Retinal pigment epithelial cell (primary cell): Measurements from ENCODE around the gene SLU7.
A peak's percentile ranks its signal among the peaks of the same experiment; 100 is the strongest.

ENCODE experiments used
- DNase-seq: peaks from one replicate; pipeline ENCODE4 v3.0.0-alpha.2; 2010; ENCODE audit warnings: low read depth
- H3K4me3 ChIP-seq: 2 replicates; pipeline ENCODE4 v1.5.1; 2011; ENCODE audit warnings: mild to moderate bottlenecking, low read length, control low read depth, moderate library complexity
- CTCF ChIP-seq: conservative IDR thresholded peaks from 2 replicates; pipeline ENCODE4 v1.5.1; 2011; ENCODE audit warnings: low read depth, low read length, control low read depth, inconsistent platforms

The SLU7 gene

GRCh38 chr5:160418561-160419457 is at the start of gene SLU7:
SLU7 (minus strand) TSS chr5:160419081; CDS start chr5:160415294, 3,787 bp downstream.
- TF ChIP-seq CTCF, result no peak
- peak; percentile 83 for DNase-seq
- H3K4me3 ChIP-seq, result peak within 1 kb of the TSS; percentile 83

GRCh38 chr5:160468363-160468975 is 49.6 kb upstream of the SLU7 start:
- H3K4me3 ChIP-seq, result no peak overlapping the region
- no peak for DNase-seq
- TF ChIP-seq CTCF, result no peak

GRCh38 chr5:160467555-160468362 is 48.9 kb upstream of the SLU7 start:
- no peak overlapping the region for H3K4me3 ChIP-seq
- no peak for DNase-seq

GRCh38 chr5:160466889-160467554 is 48.1 kb upstream of the SLU7 start:
- TF ChIP-seq CTCF, result no peak
- no peak for DNase-seq
- no peak overlapping the region for H3K4me3 ChIP-seq

More at GRCh38 chr5:160467555-160468362, 48.9 kb upstream of the SLU7 start:
- no peak for TF ChIP-seq CTCF

GRCh38 chr5:160466116-160466515 is 47.2 kb upstream of the SLU7 start:
- no peak for TF ChIP-seq CTCF
- no peak overlapping the region for H3K4me3 ChIP-seq
- no peak for DNase-seq

- no peak for DNase-seq
- no peak overlapping the region for H3K4me3 ChIP-seq
- no peak for TF ChIP-seq CTCF
Measured at GRCh38 chr5:160464466-160464797, 45.6 kb upstream of the SLU7 start.
